HPDE6-E6E7 (cell line): ENCODE data around the gene PXYLP1.
"Not testable (repeated sequence)": the region's sequence is repeated elsewhere in the genome, so short reads cannot be mapped to it uniquely, and the experiment has no call there.

ENCODE experiments used
- DNase-seq: peaks from one replicate; pipeline ENCODE4 v3.0.0; 2011; ENCODE audit warnings: missing footprints; ENCODE audit errors: extremely low spot score

Gene PXYLP1, protein sequence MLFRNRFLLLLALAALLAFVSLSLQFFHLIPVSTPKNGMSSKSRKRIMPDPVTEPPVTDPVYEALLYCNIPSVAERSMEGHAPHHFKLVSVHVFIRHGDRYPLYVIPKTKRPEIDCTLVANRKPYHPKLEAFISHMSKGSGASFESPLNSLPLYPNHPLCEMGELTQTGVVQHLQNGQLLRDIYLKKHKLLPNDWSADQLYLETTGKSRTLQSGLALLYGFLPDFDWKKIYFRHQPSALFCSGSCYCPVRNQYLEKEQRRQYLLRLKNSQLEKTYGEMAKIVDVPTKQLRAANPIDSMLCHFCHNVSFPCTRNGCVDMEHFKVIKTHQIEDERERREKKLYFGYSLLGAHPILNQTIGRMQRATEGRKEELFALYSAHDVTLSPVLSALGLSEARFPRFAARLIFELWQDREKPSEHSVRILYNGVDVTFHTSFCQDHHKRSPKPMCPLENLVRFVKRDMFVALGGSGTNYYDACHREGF

GRCh38 chr3:141231101-141231951, at the start of gene PXYLP1:
PXYLP1 (plus strand) TSS chr3:141231825; CDS start chr3:141260176, 28,351 bp downstream.
- DNase-seq = peak; percentile 86

DNA sequence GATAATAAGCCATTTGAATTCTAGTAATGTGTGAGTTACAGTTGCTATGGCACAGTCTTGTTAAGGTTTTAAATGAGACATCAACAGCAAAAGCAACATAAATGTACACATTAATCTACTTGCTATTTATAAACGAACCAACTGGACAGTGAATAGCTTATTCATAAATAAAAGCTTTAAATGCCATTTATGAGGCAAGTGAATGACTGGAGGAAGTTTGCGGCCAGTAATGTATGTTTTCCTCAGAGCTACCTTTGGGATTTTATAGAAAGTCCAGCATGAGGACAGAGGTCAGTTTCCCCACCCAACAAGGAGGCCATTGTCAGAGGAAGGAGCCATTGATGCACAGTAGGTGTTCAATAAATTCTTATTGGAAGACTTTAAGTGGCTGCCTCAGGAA, 48.0 kb upstream of the PXYLP1 start:
- DNase-seq = no peak

- DNase-seq = peak; percentile 50
These were observed 47.2 kb upstream of the PXYLP1 start for GRCh38 chr3:141184430-141184829.

DNA sequence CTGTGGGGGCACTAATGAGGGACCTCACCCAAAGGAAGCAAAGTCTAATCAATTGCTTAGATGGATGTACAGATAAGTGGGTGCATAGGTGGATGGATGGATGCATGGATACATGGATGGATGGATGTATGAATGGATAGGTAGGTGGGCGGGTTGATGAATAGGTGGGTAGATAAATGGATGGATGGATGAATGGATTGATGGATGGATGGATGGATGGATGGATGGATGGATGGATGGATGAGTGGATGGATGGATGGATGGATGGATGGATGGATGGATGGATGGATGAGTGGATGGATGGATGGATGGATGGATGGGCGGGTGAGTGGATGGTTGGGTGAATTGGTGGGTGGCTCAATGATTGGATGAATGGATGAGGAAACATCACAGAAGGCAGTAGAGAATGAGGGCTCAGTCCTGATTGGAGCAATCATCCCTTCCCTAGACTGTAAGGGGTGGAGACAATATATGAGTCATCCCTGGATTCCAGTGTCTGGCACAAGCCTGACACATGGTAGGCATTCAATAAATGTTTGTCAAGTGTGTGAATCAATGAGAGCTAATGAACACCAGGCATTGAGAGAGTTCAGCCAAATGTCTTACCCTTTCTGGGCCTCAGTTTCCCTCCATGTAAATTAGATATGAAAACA, 40.4 kb upstream of the PXYLP1 start:
- DNase-seq = no peak

- DNase-seq = peak; percentile 75
These were observed 39.3 kb upstream of the PXYLP1 start for GRCh38 chr3:141192345-141192744.

- DNase-seq = no peak
These were observed 38.4 kb upstream of the PXYLP1 start for GRCh38 chr3:141193066-141193830.

DNA sequence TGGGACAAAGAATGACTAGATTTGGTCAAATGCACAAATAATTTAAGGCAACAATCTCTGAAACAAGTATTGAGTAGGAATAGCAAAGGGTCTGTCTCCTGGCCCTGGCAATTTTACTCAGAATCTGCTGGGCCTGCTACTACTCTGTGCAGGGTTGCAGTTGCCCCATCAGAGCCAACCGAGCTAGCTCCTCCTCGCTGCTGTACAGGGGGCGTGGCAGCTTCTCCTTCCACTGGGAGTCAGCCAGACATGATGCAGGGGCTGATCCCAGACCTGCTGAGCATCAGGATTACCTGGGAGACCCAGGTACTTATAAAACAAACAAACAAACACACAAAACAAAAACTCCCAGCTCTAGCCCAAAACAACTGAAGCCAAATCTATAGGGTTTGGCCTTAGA, 30.5 kb upstream of the PXYLP1 start:
- DNase-seq = no peak

DNA sequence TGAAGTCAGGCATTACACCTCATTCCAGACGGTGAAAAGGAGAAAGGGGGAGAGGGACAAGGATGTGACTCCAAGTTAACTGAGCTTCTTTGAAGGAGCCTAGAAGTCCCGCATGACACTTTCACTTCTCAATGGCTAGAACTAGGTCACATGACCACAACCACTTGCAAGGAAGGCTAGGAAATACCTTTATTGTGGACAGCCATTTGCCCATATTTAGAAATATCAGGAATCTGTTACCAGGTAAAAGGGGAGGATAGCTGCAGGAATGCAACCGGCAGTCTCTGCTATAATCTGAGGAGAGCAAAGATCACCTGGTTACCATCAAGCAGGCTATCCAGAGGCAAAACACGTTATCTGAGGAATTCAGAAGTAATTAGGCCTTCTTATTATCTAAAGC, 28.9 kb upstream of the PXYLP1 start:
- DNase-seq = no peak

GRCh38 chr3:141203866-141204265, 27.8 kb upstream of the PXYLP1 start:
- no peak for DNase-seq

DNA sequence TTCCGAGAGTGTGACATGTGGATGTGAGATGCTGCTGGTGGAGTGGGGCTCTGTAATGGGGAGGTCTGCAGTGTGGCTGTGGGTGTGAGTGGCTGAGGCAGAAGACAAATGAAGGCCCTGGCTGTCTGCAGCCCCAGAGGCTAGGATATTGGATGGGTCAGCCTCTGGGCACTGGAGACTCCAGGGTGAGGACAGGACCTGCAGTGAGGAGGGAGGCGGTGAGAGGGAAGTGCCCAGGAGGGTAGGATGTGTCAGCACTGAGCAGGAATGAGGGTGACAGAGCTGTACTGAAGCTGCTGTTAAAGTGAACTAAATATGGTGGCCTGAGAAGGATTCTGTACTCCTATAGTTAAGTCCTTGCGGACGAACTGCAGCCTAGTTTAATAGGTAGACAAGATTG, 27.3 kb upstream of the PXYLP1 start:
- no peak for DNase-seq

DNA sequence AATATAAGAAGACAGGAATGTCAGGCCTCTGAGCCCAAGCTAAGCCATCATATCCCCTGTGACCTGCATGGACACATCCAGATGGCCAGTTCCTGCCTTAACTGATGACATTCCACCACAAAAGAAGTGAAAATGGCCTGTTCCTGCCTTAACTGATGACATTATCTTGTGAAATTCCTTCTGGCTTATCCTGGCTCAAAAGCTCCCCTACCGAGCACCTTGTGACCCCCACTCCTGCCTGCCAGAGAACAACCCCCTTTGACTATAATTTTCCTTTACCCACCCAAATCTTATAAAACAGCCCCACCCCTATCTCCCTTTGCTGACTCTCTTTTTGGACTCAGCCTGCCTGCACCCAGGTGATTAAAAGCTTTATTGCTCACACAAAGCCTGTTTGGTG, 20.3 kb upstream of the PXYLP1 start:
- DNase-seq = not testable (repeated sequence)

- no peak for DNase-seq
These were observed 19.5 kb upstream of the PXYLP1 start for GRCh38 chr3:141212101-141212500.

- no peak for DNase-seq
These were observed 19.1 kb upstream of the PXYLP1 start for GRCh38 chr3:141212555-141212954.

DNA sequence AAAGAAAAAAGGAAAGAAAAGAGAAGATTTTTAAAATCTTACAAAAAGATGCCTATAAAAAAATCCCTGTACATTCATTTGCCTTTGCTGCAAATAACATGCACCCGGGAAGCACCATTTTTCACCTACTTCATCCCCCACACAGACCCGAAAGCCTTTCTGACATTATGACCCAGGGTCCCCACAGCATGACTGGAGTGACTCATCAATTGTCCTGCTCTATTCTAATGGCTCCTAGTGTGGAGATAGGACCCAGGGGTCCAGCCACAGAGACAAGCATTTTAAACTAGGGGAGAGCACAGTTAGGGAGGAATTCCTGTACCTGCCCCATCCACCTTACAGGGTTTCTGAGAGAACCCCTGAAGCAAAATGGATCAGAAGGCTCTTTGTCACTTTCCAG, 14.7 kb upstream of the PXYLP1 start:
- no peak for DNase-seq

- no peak for DNase-seq
These were observed 14.2 kb upstream of the PXYLP1 start for GRCh38 chr3:141217389-141217788.

DNA sequence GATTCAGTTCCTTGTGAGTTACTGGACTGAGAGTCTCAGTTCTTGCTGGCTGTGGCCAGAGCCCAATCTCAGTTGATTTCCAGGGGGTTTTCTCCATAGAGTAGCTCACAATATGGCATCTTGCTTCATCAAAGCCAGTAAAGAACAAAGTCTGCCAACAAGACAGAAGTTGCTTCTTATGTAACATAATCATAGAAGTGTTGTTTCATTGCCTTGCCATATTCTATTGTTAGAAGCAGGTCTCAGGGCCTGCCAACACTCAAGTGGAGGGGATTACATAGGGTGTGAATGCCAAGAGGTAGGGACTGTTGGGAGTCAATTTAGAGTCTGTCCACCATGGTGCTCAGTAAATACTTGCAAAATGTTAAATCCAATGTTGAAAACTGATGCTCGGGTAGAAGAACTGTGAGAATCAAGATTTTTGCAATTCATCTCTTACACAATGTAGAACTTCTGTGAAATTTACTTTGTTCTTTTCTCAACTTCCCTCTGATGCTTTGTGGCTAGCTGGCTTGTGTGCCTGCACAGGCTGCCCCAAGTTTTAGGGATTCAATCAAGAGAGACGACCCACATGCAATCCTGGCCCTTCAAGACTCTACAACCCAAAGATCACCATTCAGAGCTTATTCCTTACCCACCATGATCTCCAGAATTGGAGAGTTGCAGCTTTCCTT, 13.3 kb upstream of the PXYLP1 start:
- no peak for DNase-seq

DNA sequence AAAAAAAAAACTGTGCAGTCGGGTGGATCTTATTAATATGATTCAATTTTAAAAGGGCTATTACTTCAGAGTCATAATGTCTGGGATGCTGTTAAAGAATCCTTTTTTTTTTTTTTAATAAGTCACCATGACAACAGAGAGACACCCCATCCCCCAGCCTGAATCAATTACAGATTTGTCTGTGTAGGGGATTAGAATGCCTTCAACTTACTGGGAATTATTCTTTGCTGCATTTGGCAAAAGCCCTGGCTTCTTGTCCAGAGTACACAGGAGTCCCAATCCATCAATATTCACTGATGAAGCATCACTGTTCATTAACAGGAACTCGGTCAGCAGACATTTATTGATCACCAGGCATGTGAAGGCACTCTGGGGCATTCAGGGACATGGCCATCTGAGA, 12.7 kb upstream of the PXYLP1 start:
- no peak for DNase-seq

- DNase-seq = no peak
These were observed 7.9 kb upstream of the PXYLP1 start for GRCh38 chr3:141223673-141224166.

GRCh38 chr3:141225939-141226338, 5.7 kb upstream of the PXYLP1 start:
- no peak for DNase-seq

- DNase-seq = no peak
These were observed 4.4 kb upstream of the PXYLP1 start for GRCh38 chr3:141227216-141227615.

DNA sequence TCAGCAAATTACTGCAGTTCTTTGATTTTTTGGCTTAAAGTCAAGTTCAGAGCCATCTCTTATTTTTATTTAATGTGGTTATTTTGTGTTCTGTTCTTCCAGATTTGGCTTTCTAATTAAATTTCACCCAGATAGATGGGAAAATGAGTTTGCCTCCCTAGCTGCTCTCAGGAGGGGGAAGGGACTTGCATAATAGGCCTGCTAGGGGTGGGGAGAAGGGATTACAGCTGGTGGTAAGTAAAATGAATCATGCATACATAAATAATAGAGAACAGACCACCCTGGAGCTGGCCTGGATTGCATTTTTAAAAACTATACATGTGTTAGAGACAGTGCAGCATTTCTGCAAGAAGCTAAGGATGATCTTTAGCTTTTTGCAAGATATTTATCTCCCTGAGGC, 3.9 kb upstream of the PXYLP1 start:
- DNase-seq = no peak
